B cell (primary cell): ENCODE results near the gene CNKSR3. TPM values are rescaled to one million over a fixed set of nuclear protein-coding genes. Genes with fewer than 3 reads are reported as not detected.

Experiments used
- ATAC-seq: fragments of 200-7000 bp; cut with Tn5 transposase; one replicate; pipeline ENCODE4 v1.10.0; 2021; ENCODE audit warnings: low read depth, mild to moderate bottlenecking, moderate number of reproducible peaks, moderate library complexity
- CTCF ChIA-PET: fragments of 350-600 bp; sonication (Branson Sonifier 250); formaldehyde crosslinking; loops from one replicate; lab custom pipeline; 2021; ENCODE audit warnings: antibody characterized with exemption, inconsistent platforms; lab: Charles Lee
- POLR2A ChIA-PET: fragments of 350-600 bp; sonication (Branson Sonifier 250); formaldehyde crosslinking; loops from one replicate; lab custom pipeline; 2021; ENCODE audit warnings: antibody characterized with exemption; lab: Charles Lee
- DNase-seq: peaks from one replicate; pipeline ENCODE4 v3.0.0; 2013
- H2AFZ ChIP-seq: 2 replicates; pipeline ENCODE4 v1.6.1; 2012; ENCODE audit warnings: mild to moderate bottlenecking, low read depth, low read length; ENCODE audit not compliant: insufficient read depth, poor library complexity, severe bottlenecking
- H3K27ac ChIP-seq, 2 donors: 1 replicate in 1 of 2; 2 replicates in 1 of 2; pipeline ENCODE4 v1.5.1; 2012 to 2013; ENCODE audit warnings: low read length in 2 of 2, mild to moderate bottlenecking in 2 of 2, moderate library complexity in 1 of 2
- H3K27me3 ChIP-seq, 4 experiments: fragments of 200-600 bp in 1 of 4; sonication (generic) in 1 of 4; replicated peaks in 1 of 4; 1 replicate in 2 of 4; 2 replicates in 2 of 4; pipeline versions ENCODE4 v1.6.1 to v1.7.0; 2013 to 2016; ENCODE audit warnings: low read length in 3 of 4, mild to moderate bottlenecking in 2 of 4, mixed read lengths in 1 of 4, moderate library complexity in 1 of 4; ENCODE audit not compliant: insufficient read depth in 4 of 4, control insufficient read depth in 3 of 4; ENCODE audit errors: control extremely low read depth in 1 of 4
- H3K36me3 ChIP-seq, 2 experiments: replicated peaks in 1 of 2; 1 replicate in 1 of 2; 2 replicates in 1 of 2; pipeline versions ENCODE4 v1.6.1 to v1.7.1; 2013; ENCODE audit warnings: low read length in 1 of 2; ENCODE audit not compliant: insufficient read depth in 2 of 2, control insufficient read depth in 1 of 2; ENCODE audit errors: control extremely low read depth in 1 of 2, extremely low read depth in 1 of 2
- H3K4me1 ChIP-seq, 2 donors: fragments of 200-600 bp in 1 of 2; sonication (generic) in 1 of 2; 1 replicate in 1 of 2; 2 replicates in 1 of 2; pipeline versions ENCODE4 v1.5.1 to v1.6.1; 2013 to 2017; ENCODE audit warnings: low read length in 2 of 2; ENCODE audit not compliant: control insufficient read depth in 2 of 2, insufficient read depth in 2 of 2
- H3K4me2 ChIP-seq: replicated peaks from 2 replicates; pipeline ENCODE3; 2012; ENCODE audit warnings: mild to moderate bottlenecking, low read depth, low read length; ENCODE audit not compliant: poor library complexity, severe bottlenecking
- H3K4me3 ChIP-seq, 5 experiments: fragments of 200-600 bp in 1 of 5; sonication (generic) in 1 of 5; 1 replicate in 3 of 5; 2 replicates in 2 of 5; pipeline versions ENCODE4 v1.5.1 to v1.7.0; 2011 to 2016; ENCODE audit warnings: low read length in 4 of 5, mild to moderate bottlenecking in 4 of 5, low read depth in 2 of 5, control low read depth in 1 of 5, moderate library complexity in 1 of 5; ENCODE audit not compliant: insufficient read depth in 1 of 5; ENCODE audit errors: control extremely low read depth in 1 of 5, extremely low read depth in 1 of 5
- H3K79me2 ChIP-seq: fragments of 200-600 bp; sonication (generic); one replicate; pipeline ENCODE4 v1.6.0; 2016; ENCODE audit warnings: low read length; ENCODE audit not compliant: control insufficient read depth, insufficient read depth
- H3K9ac ChIP-seq: fragments of 200-600 bp; sonication (generic); 2 replicates; pipeline ENCODE4 v1.6.1; 2017; ENCODE audit warnings: mild to moderate bottlenecking, low read length, moderate library complexity
- H3K9me3 ChIP-seq, 3 donors: one replicate each; pipeline versions ENCODE4 v1.6.1 to v1.7.1; 2013; ENCODE audit warnings: low read length in 2 of 3; ENCODE audit not compliant: control insufficient read depth in 2 of 3, insufficient read depth in 1 of 3; ENCODE audit errors: control extremely low read depth in 1 of 3
- H4K20me1 ChIP-seq: 2 replicates; pipeline ENCODE4 v1.6.0; 2012; ENCODE audit warnings: mild to moderate bottlenecking, low read length; ENCODE audit not compliant: insufficient read depth, control insufficient read depth, poor library complexity, severe bottlenecking
- H3K27ac Mint-ChIP-seq: one replicate; pipeline ENCODE4 v1.8.0; 2021; ENCODE audit warnings: mixed read lengths
- H3K27me3 Mint-ChIP-seq: one replicate; pipeline ENCODE4 v1.8.0; 2021; ENCODE audit warnings: mixed read lengths
- H3K4me1 Mint-ChIP-seq: one replicate; pipeline ENCODE4 v1.8.0; 2021; ENCODE audit warnings: mixed read lengths
- H3K4me3 Mint-ChIP-seq: one replicate; pipeline ENCODE4 v1.8.0; 2021; ENCODE audit warnings: mixed read lengths
- H3K9me3 Mint-ChIP-seq: one replicate; pipeline ENCODE4 v1.8.0; 2022; ENCODE audit warnings: mixed read lengths; ENCODE audit not compliant: insufficient read depth
- CTCF ChIP-seq: fragments of 200-600 bp; IDR thresholded peaks from one replicate; pipeline ENCODE4 v1.8.0; 2022; ENCODE audit warnings: antibody characterized with exemption, mild to moderate bottlenecking
- EZH2 ChIP-seq: IDR thresholded peaks from 2 replicates; pipeline ENCODE4 v1.6.1; 2012; ENCODE audit warnings: borderline replicate concordance, low read depth, mild to moderate bottlenecking, moderate library complexity, low read length; ENCODE audit not compliant: insufficient read depth, poor library complexity, severe bottlenecking
- WGBS: methylation state at CpG from one replicate; pipeline ENCODE4 v1.1.5; 2013; ENCODE audit warnings: missing lambda C conversion rate; ENCODE audit not compliant: insufficient coverage; 5-methylcytosine and 5-hydroxymethylcytosine counted together
- intact Hi-C: fragments of 100-400 bp; cut with micrococcal nuclease; formaldehyde crosslinking; loops from one replicate; pipeline ENCODE4 v1.10.0; 2022
- polyA plus RNA-seq: library from polyadenylated mRNA; depleted of rRNA; stranded (reverse); fragments of >200 nt; gene quantifications from 2 replicates; pipeline ENCODE4 v1.2.3, GENCODE V29; 2012
- total RNA-seq, 2 donors: library from RNA; stranded (reverse); fragments of 120-200 nt in 1 of 2; gene quantifications; 1 replicate in 1 of 2; 2 replicates in 1 of 2; pipeline versions ENCODE4 v1.2.3 to v1.2.4, GENCODE V29; 2013 to 2022

Gene CNKSR3
- total and polyA plus RNA-seq, 2 donors (not counting 1 experiment from before 2014, with no cell fraction given) = not detected

- Mint-ChIP-seq H3K4me1 (peaks cover 9% of the 10 kb centered on the region), H3K4me3 (no peak overlapping the region), H3K27me3 (peaks cover 39% of the 10 kb centered on the region), H3K27ac (no peak overlapping the region), H3K9me3 (no peaks in the 10 kb centered on the region)
- H3K4me1 ChIP-seq = peaks cover 6 to 9% of the 10 kb centered on the region in 2 donors
- H3K36me3 ChIP-seq = no peaks in the 10 kb centered on the region
- ATAC-seq = no peak
- H3K79me2 ChIP-seq = no peaks in the 10 kb centered on the region
- no peak overlapping the region for H3K27ac ChIP-seq
- no peak overlapping the region for H3K4me2 ChIP-seq
- ChIA-PET POLR2A (no interaction called here), CTCF (no interaction called here)
- no peaks in the 10 kb centered on the region for H4K20me1 ChIP-seq
- H3K9ac ChIP-seq = no peak overlapping the region
- intact Hi-C loops = no loop called here
- H3K4me3 ChIP-seq = no peak overlapping the region
- no peak for TF ChIP-seq EZH2
- TF ChIP-seq CTCF = no peak
- no peak overlapping the region for H2AFZ ChIP-seq
- H3K9me3 ChIP-seq = no peaks in the 10 kb centered on the region
- no CpG with 5 or more reads among the region's 5 CpGs for WGBS
- H3K27me3 ChIP-seq = peaks cover 0 to 25% (median 12%) of the 10 kb centered on the region in 4 experiments
- no peak for DNase-seq
Observed at GRCh38 chr6:154513601-154514320, 3.3 kb upstream of the CNKSR3 start.

- Histone ChIP-seq H3K4me1 (peaks cover 6 to 9% of the 10 kb centered on the region in 2 donors), H4K20me1 (no peaks in the 10 kb centered on the region), H3K79me2 (no peaks in the 10 kb centered on the region), H3K27me3 (peaks cover 0 to 31% (median 16%) of the 10 kb centered on the region in 4 experiments), H2AFZ (no peak overlapping the region), H3K9ac (no peak overlapping the region), H3K4me2 (no peak overlapping the region), H3K4me3 (no peak overlapping the region), H3K9me3 (no peaks in the 10 kb centered on the region), H3K27ac (no peak overlapping the region), H3K36me3 (no peaks in the 10 kb centered on the region)
- no peak for ATAC-seq
- peak overlapping the region; percentile 21 for H3K4me3 Mint-ChIP-seq
- H3K27ac Mint-ChIP-seq = no peak overlapping the region
- DNase-seq = no peak
- TF ChIP-seq EZH2 = no peak
- TF ChIP-seq CTCF = no peak
- H3K4me1 Mint-ChIP-seq = peaks cover 9% of the 10 kb centered on the region
- peaks cover 50% of the 10 kb centered on the region for H3K27me3 Mint-ChIP-seq
- intact Hi-C loops = no loop called here
- ChIA-PET POLR2A (no interaction called here), CTCF (no interaction called here)
- whole genome bisulfite sequencing = no CpG with 5 or more reads among the region's 1 CpG
- no peaks in the 10 kb centered on the region for H3K9me3 Mint-ChIP-seq
Observed at GRCh38 chr6:154512201-154512600, 1.7 kb upstream of the CNKSR3 start.
